Thoracic aorta (tissue), 2 donors: ENCODE measurements around the gene SSTR3. TPM values are rescaled to one million over a fixed set of nuclear protein-coding genes. Genes with fewer than 3 reads are reported as not detected.

Experiments
- ATAC-seq: fragments of 150-250 bp; one replicate; pipeline ENCODE4 v1.8.0; 2017; ENCODE audit warnings: low read depth; ENCODE audit not compliant: insufficient number of reproducible peaks, low FRiP score
- DNase-seq: peaks from one replicate; pipeline ENCODE4 v3.0.0-alpha.2; 2020; ENCODE audit warnings: low spot score
- H3K27ac ChIP-seq, 2 donors: fragments of 200-600 bp; sonication (generic); 1 replicate in 1 of 2; 2 replicates in 1 of 2; pipeline ENCODE4 v1.5.1; 2016; ENCODE audit warnings: mild to moderate bottlenecking in 2 of 2, moderate library complexity in 2 of 2
- H3K27me3 ChIP-seq: fragments of 200-600 bp; sonication (generic); replicated peaks from 2 replicates; pipeline ENCODE4 v1.6.0; 2016; ENCODE audit warnings: mild to moderate bottlenecking; ENCODE audit not compliant: insufficient read depth
- H3K36me3 ChIP-seq: fragments of 200-600 bp; sonication (generic); one replicate; pipeline ENCODE4 v1.5.1; 2016
- H3K4me1 ChIP-seq, 2 donors: fragments of 200-600 bp; sonication (generic); 1 replicate in 1 of 2; 2 replicates in 1 of 2; pipeline versions ENCODE4 v1.5.1 to v1.6.0; 2016; ENCODE audit warnings: low read depth in 2 of 2, mild to moderate bottlenecking in 1 of 2; ENCODE audit not compliant: control insufficient read depth in 1 of 2
- H3K4me3 ChIP-seq: fragments of 200-600 bp; sonication (generic); 2 replicates; pipeline ENCODE4 v1.5.1; 2016; ENCODE audit warnings: mild to moderate bottlenecking
- H3K9me3 ChIP-seq: fragments of 200-600 bp; sonication (generic); 2 replicates; pipeline ENCODE4 v1.5.1; 2016
- total RNA-seq, 2 donors: library from RNA; depleted of rRNA; stranded (reverse); fragments of >200 nt; gene quantifications; one replicate each; pipeline versions ENCODE4 v1.1.0 to v1.2.3, GENCODE V29; 2016
- TF ChIP-seq, protein P1 (sequence below): fragments of 200-600 bp; sonication (generic); IDR thresholded peaks from one replicate; pipeline ENCODE4 v1.5.1; 2019; ENCODE audit warnings: antibody characterized with exemption

Gene SSTR3
- total RNA-seq, 2 donors from 2014 or later, result not detected

DNA sequence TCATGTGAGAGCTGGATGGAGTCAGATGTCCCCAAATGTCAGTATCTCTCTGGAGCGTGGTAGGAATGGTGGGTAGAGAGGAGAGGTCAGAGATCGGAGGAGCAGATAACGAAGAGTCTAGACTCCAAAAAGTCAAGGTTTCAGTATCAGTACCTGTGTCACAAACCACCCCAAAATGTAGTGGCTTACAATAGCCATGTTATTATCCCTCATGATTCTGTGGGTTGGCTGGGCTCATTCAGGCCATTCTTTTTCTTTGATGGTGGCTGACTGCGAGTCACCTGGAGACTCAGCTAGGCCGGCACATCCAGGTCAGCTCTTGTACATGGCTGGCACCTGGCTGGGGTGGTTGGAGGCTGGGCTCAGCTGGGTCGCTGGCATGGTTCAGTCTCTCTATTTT is 7.3 kb upstream of the SSTR3 start:
- Histone ChIP-seq H3K4me1 (no peaks in the 10 kb centered on the region), H3K9me3 (no peaks in the 10 kb centered on the region), H3K36me3 (no peaks in the 10 kb centered on the region), H3K27me3 (no peaks in the 10 kb centered on the region), H3K4me3 (no peak overlapping the region), H3K27ac (no peak overlapping the region)
- ATAC-seq (no peak), DNase-seq (no peak)
- TF ChIP-seq, protein P1, sequence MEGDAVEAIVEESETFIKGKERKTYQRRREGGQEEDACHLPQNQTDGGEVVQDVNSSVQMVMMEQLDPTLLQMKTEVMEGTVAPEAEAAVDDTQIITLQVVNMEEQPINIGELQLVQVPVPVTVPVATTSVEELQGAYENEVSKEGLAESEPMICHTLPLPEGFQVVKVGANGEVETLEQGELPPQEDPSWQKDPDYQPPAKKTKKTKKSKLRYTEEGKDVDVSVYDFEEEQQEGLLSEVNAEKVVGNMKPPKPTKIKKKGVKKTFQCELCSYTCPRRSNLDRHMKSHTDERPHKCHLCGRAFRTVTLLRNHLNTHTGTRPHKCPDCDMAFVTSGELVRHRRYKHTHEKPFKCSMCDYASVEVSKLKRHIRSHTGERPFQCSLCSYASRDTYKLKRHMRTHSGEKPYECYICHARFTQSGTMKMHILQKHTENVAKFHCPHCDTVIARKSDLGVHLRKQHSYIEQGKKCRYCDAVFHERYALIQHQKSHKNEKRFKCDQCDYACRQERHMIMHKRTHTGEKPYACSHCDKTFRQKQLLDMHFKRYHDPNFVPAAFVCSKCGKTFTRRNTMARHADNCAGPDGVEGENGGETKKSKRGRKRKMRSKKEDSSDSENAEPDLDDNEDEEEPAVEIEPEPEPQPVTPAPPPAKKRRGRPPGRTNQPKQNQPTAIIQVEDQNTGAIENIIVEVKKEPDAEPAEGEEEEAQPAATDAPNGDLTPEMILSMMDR, result no peak

DNA sequence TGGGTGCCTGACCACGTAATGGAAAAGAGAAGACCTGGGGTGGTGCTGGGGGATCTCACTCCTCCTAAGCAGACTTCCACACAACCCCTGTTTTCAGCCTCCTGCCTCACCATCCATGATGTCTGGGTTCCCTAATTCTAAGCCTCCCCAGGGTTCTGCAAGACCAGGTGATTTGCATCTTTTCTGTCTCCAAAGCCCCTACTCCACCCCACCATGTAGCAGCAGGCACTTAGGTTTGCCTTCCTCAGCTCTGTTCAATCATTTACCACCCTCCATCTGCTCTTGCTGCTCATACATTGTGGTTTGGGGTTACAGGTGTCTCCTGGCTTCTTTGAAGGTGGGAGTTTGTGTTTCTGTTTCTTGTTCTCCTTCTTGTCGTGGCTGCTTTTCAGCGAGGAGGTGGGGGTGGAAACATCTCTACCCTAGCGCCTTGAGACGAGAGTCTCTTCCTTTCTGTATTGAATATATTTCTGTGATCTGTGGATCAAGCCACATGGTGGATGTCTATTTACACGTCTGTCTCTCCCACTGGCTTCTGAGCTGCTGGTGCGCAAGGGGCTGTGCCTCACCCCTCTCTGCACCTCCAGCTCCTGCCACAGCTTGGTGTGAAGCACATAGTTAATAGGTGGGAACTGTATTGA is 6.6 kb upstream of the SSTR3 start:
- Histone ChIP-seq H3K9me3 (no peaks in the 10 kb centered on the region), H3K27ac (no peak overlapping the region), H3K4me3 (no peak overlapping the region), H3K4me1 (no peaks in the 10 kb centered on the region), H3K36me3 (no peaks in the 10 kb centered on the region), H3K27me3 (no peaks in the 10 kb centered on the region)
- DNase-seq, result no peak
- no peak for ATAC-seq
- TF ChIP-seq, protein P1, result no peak

DNA sequence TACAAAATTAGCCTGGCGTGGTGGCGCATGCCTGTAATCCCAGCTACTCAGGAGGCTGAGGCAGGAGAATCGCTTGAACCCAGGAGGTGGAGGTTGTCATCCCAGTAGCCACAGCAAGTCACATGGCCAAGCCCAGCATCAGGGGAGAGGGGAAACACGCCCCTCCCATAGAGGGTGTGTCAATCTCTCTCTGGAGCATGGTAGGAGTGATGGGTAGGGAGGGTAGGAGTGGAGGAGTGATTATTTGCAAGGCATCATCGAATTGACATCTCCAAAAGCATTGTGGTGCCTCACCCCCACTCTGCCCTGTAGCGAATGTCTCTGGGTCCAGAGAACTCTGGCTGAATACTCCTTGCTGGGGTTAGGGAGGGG is 6.1 kb upstream of the SSTR3 start:
- Histone ChIP-seq H3K36me3 (no peaks in the 10 kb centered on the region), H3K27ac (no peak overlapping the region), H3K4me3 (no peak overlapping the region), H3K27me3 (no peaks in the 10 kb centered on the region), H3K4me1 (no peaks in the 10 kb centered on the region), H3K9me3 (no peaks in the 10 kb centered on the region)
- ATAC-seq, result no peak
- DNase-seq, result no peak
- TF ChIP-seq, protein P1, result no peak

DNA sequence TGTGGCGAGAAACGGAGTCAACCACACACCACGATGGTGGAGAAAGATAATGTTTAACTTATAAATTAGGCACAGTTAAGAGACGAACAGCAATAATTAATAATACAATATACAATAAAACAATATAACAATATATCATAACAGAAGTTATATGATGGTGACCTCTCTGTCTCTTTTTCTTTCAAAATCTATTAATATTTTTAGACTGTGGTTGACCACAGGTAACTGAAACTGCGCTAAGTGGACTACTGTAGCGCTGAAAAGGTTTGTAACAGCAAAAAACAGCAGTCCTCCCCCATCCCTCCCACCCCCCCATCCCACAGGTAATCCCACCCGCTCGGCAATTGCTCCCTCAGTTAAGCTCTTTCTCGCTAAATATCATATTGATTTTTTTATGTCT is 3.6 kb upstream of the SSTR3 start:
- Histone ChIP-seq H3K4me3 (no peak overlapping the region), H3K4me1 (no peaks in the 10 kb centered on the region), H3K36me3 (no peaks in the 10 kb centered on the region), H3K9me3 (no peaks in the 10 kb centered on the region), H3K27ac (no peak overlapping the region), H3K27me3 (no peaks in the 10 kb centered on the region)
- TF ChIP-seq, protein P1, result no peak
- no peak for ATAC-seq
- no peak for DNase-seq

DNA sequence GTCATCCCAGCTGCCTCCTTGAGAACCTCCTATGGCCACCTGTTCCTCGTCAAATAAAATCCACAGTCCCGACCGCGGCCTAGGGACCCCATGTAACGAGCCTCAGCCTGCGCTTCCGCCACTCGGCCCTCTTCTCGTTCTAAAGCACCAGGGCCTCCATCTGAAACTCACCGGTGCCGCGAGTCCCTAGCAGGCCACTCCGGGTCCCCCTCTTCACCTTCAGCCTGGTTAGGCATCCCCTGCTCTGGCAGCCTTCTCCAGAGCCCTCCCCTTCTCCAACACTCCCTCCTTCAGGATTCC is 2.4 kb upstream of the SSTR3 start:
- Histone ChIP-seq H3K27ac (no peak overlapping the region), H3K4me1 (no peaks in the 10 kb centered on the region), H3K27me3 (no peaks in the 10 kb centered on the region), H3K36me3 (no peaks in the 10 kb centered on the region), H3K9me3 (no peaks in the 10 kb centered on the region), H3K4me3 (no peak overlapping the region)
- no peak for ATAC-seq
- DNase-seq, result no peak
- TF ChIP-seq, protein P1, result no peak
